HCT116 (cell line): ENCODE data around the gene CRBN.

ENCODE experiments used
- CTCF ChIP-seq, 3 experiments: fragments of 200-600 bp in 1 of 3; sonication (generic) in 1 of 3; IDR thresholded peaks in 2 of 3; conservative IDR thresholded peaks in 1 of 3; 2 replicates each; pipeline ENCODE4 v1.5.1; 2012 to 2017; ENCODE audit warnings: low read depth in 2 of 3, low read length in 2 of 3, antibody characterized with exemption in 1 of 3, borderline replicate concordance in 1 of 3, control low read depth in 1 of 3, mild to moderate bottlenecking in 1 of 3, mixed read lengths in 1 of 3, mixed run types in 1 of 3, moderate library complexity in 1 of 3; ENCODE audit not compliant: insufficient read depth in 1 of 3
- EGR1 ChIP-seq: IDR thresholded peaks from 2 replicates; pipeline ENCODE4 v1.6.1; 2012; ENCODE audit warnings: low read depth
- EZH2 ChIP-seq: fragments of 200-600 bp; sonication (generic); IDR thresholded peaks from 2 replicates; pipeline ENCODE4 v1.6.1; 2017; ENCODE audit warnings: antibody characterized with exemption, mixed run types
- MAX ChIP-seq: IDR thresholded peaks from 2 replicates; pipeline ENCODE4 v1.6.1; 2012
- POLR2A ChIP-seq: IDR thresholded peaks from 2 replicates; pipeline ENCODE4 v1.7.0; 2011; ENCODE audit warnings: borderline replicate concordance; ENCODE audit not compliant: insufficient read depth, insufficient read length; ENCODE audit errors: extremely low read depth
- SIN3A ChIP-seq: IDR thresholded peaks from 2 replicates; pipeline ENCODE4 v1.6.1; 2012; ENCODE audit warnings: low read depth
- YY1 ChIP-seq: IDR thresholded peaks from 2 replicates; pipeline ENCODE4 v1.6.1; 2011; ENCODE audit warnings: low read length, low read depth, moderate library complexity, mild to moderate bottlenecking; ENCODE audit not compliant: insufficient replicate concordance; ENCODE audit errors: extremely low read depth
- ZNF274 ChIP-seq: fragments of 200-500 bp; sonication (Bioruptor generic); IDR thresholded peaks from 2 replicates; pipeline ENCODE4 v1.6.1; 2014; ENCODE audit warnings: mild to moderate bottlenecking, low read depth, low read length, inconsistent platforms
- TF ChIP-seq, protein P1 (sequence below): IDR thresholded peaks from 2 replicates; pipeline ENCODE4 v1.6.1; 2012

- no peak for TF ChIP-seq POLR2A
- no peak for TF ChIP-seq EZH2
- TF ChIP-seq MAX: no peak
- TF ChIP-seq CTCF (IDR thresholded peaks at IDR 0.05 in 2 of 3, conservative IDR thresholded peaks at IDR 0.05 in 1 of 3; ENCODE audit: borderline replicate concordance in 1 of 3, insufficient read depth in 1 of 3, low read depth in 2 of 3, low read length in 2 of 3): no peak
- no peak for TF ChIP-seq ZNF274
- no peak for TF ChIP-seq YY1
- no peak for TF ChIP-seq SIN3A
- no peak for TF ChIP-seq EGR1
- TF ChIP-seq, protein P1, sequence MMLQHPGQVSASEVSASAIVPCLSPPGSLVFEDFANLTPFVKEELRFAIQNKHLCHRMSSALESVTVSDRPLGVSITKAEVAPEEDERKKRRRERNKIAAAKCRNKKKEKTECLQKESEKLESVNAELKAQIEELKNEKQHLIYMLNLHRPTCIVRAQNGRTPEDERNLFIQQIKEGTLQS: no peak
Observed at GRCh38 chr3:3151513-3151912, 28.0 kb downstream of the CRBN start.
